CD14-positive monocyte (primary cell): ENCODE data around the gene RASD1. TPM values are rescaled to one million over a fixed set of nuclear protein-coding genes. Genes with fewer than 3 reads are reported as not detected.

ENCODE experiments used
- DNase-seq, 3 donors: peaks; one replicate each; pipeline ENCODE4 v3.0.0-alpha.2; 2011 to 2022
- H2AFZ ChIP-seq: 2 replicates; pipeline ENCODE4 v1.6.0; 2012; ENCODE audit warnings: mild to moderate bottlenecking, low read depth, low read length, inconsistent platforms; ENCODE audit not compliant: insufficient read depth, poor library complexity, severe bottlenecking
- H3K27ac ChIP-seq, 2 donors: 1 replicate in 1 of 2; 2 replicates in 1 of 2; pipeline ENCODE4 v1.5.1; 2012 to 2013; ENCODE audit warnings: low read length in 2 of 2, control low read depth in 1 of 2, inconsistent platforms in 1 of 2, low read depth in 1 of 2, mild to moderate bottlenecking in 1 of 2
- H3K27me3 ChIP-seq, 2 donors: one replicate each; pipeline versions ENCODE4 v1.6.0 to v1.6.1; 2011 to 2013; ENCODE audit warnings: low read length in 2 of 2; ENCODE audit not compliant: control insufficient read depth in 2 of 2, insufficient read depth in 2 of 2
- H3K36me3 ChIP-seq, 2 donors: replicated peaks in 1 of 2; 1 replicate in 1 of 2; 2 replicates in 1 of 2; pipeline versions ENCODE4 v1.5.1 to v1.6.1; 2012 to 2013; ENCODE audit warnings: low read length in 2 of 2, control low read depth in 1 of 2, inconsistent platforms in 1 of 2, mild to moderate bottlenecking in 1 of 2; ENCODE audit not compliant: insufficient read depth in 2 of 2, control insufficient read depth in 1 of 2
- H3K4me1 ChIP-seq, 2 donors: 1 replicate in 1 of 2; 2 replicates in 1 of 2; pipeline versions ENCODE4 v1.5.1 to v1.6.1; 2012 to 2013; ENCODE audit warnings: low read length in 2 of 2, control low read depth in 1 of 2, inconsistent platforms in 1 of 2, mild to moderate bottlenecking in 1 of 2, moderate library complexity in 1 of 2; ENCODE audit not compliant: insufficient read depth in 2 of 2, control insufficient read depth in 1 of 2
- H3K4me2 ChIP-seq: replicated peaks from 2 replicates; pipeline ENCODE3; 2012; ENCODE audit warnings: low read length, moderate library complexity, mild to moderate bottlenecking; ENCODE audit not compliant: poor library complexity, severe bottlenecking; ENCODE audit errors: extremely low read depth
- H3K4me3 ChIP-seq, 3 experiments: fragments of 200-600 bp in 1 of 3; sonication (generic) in 1 of 3; replicated peaks in 1 of 3; 1 replicate in 2 of 3; 2 replicates in 1 of 3; pipeline ENCODE4 v1.5.1; 2011 to 2013; ENCODE audit warnings: low read length in 3 of 3, mild to moderate bottlenecking in 3 of 3, control low read depth in 2 of 3, low read depth in 2 of 3, inconsistent platforms in 1 of 3, moderate library complexity in 1 of 3
- H3K79me2 ChIP-seq: 2 replicates; pipeline ENCODE4 v1.6.0; 2012; ENCODE audit warnings: mild to moderate bottlenecking, control low read depth, inconsistent platforms, low read length, moderate library complexity; ENCODE audit not compliant: insufficient read depth
- H3K9ac ChIP-seq: 2 replicates; pipeline ENCODE4 v1.6.0; 2017; ENCODE audit warnings: low read length, mild to moderate bottlenecking; ENCODE audit not compliant: insufficient read depth, poor library complexity, severe bottlenecking
- H3K9me3 ChIP-seq, 2 donors: replicated peaks in 1 of 2; 1 replicate in 1 of 2; 2 replicates in 1 of 2; pipeline versions ENCODE4 v1.5.1 to v1.6.1; 2012 to 2013; ENCODE audit warnings: low read length in 2 of 2, control low read depth in 1 of 2; ENCODE audit not compliant: control insufficient read depth in 1 of 2, insufficient read depth in 1 of 2
- H4K20me1 ChIP-seq: 2 replicates; pipeline ENCODE4 v1.6.0; 2012; ENCODE audit warnings: mild to moderate bottlenecking, low read length, control low read depth, moderate library complexity; ENCODE audit not compliant: insufficient read depth
- H3K27ac Mint-ChIP-seq, 7 donors: one replicate each; pipeline ENCODE4 v1.8.0; 2020; ENCODE audit warnings: mild to moderate bottlenecking in 7 of 7, mixed read lengths in 7 of 7, moderate library complexity in 6 of 7, inconsistent platforms in 2 of 7
- H3K27me3 Mint-ChIP-seq, 3 donors: one replicate each; pipeline ENCODE4 v1.8.0; 2021 to 2022; ENCODE audit warnings: low read depth in 3 of 3, mild to moderate bottlenecking in 3 of 3, mixed read lengths in 3 of 3, moderate library complexity in 3 of 3, inconsistent platforms in 1 of 3
- H3K36me3 Mint-ChIP-seq, 2 donors: one replicate each; pipeline ENCODE4 v1.8.0; 2020; ENCODE audit warnings: mixed read lengths in 2 of 2, inconsistent platforms in 1 of 2, mild to moderate bottlenecking in 1 of 2
- H3K4me1 Mint-ChIP-seq: one replicate; pipeline ENCODE4 v1.8.0; 2020; ENCODE audit warnings: mild to moderate bottlenecking, mixed read lengths
- H3K4me3 Mint-ChIP-seq, 2 donors: one replicate each; pipeline ENCODE4 v1.8.0; 2020; ENCODE audit warnings: mild to moderate bottlenecking in 2 of 2, mixed read lengths in 2 of 2, moderate library complexity in 1 of 2
- H3K9me3 Mint-ChIP-seq, 7 donors: one replicate each; pipeline ENCODE4 v1.8.0; 2020 to 2022; ENCODE audit warnings: mixed read lengths in 7 of 7, mild to moderate bottlenecking in 6 of 7, moderate library complexity in 6 of 7, inconsistent platforms in 2 of 7
- CTCF ChIP-seq: fragments of 200-600 bp; IDR thresholded peaks from one replicate; pipeline ENCODE4 v1.8.0; 2022; ENCODE audit warnings: antibody characterized with exemption, mild to moderate bottlenecking
- WGBS: methylation state at CpG from one replicate; pipeline ENCODE4 v1.1.5; 2013; ENCODE audit warnings: missing lambda C conversion rate; ENCODE audit not compliant: insufficient coverage; 5-methylcytosine and 5-hydroxymethylcytosine counted together
- intact Hi-C, 2 donors: fragments of 100-400 bp; cut with micrococcal nuclease; formaldehyde crosslinking; loops; one replicate each; pipeline versions ENCODE4 v1.15.0 to v1.15.1; 2023
- polyA plus RNA-seq, 3 donors: library from polyadenylated mRNA; depleted of rRNA in 1 of 3; unstranded in 2 of 3; stranded (reverse) in 1 of 3; fragments of 300-500 nt in 2 of 3; fragments of >200 nt in 1 of 3; fragmentation: Illumina TruSeq in 2 of 3; gene quantifications; 1 replicate in 2 of 3; 2 replicates in 1 of 3; pipeline ENCODE4 v1.2.3, GENCODE V29; 2012 to 2021

The RASD1 gene
- polyA plus RNA-seq, 3 donors: 0.88 to 12.4 (median 1.3) TPM

GRCh38 chr17:17460038-17460437 lies 36.2 kb downstream of the RASD1 start:
- no peaks in the 10 kb centered on the region for H3K4me1 ChIP-seq
- 94% methylated on average over 4 of the region's 4 CpGs for WGBS

DNA sequence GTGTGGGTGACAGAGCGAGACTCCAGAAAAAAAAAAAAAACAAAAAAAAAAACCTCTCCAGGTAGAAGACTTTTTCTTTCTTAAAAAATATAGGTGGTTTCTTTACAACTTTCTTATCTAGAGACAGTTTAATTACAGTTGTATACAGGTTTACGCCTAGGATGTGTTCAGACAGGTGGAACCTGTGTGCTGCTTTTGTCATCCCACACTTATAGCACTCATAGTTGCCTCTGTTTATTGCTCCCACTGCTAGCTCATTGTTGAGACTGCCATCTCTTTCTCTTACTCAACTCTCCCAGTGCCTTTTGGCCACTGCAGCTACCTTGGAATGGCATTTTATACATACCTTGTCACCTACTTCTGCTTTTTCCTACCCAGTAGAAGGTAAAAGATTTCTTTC lies 38.5 kb downstream of the RASD1 start:
- Histone ChIP-seq H2AFZ (no peak overlapping the region), H3K27me3 (no peaks in the 10 kb centered on the region), H3K9ac (no peak overlapping the region), H3K79me2 (no peaks in the 10 kb centered on the region), H3K36me3 (no peaks in the 10 kb centered on the region), H3K27ac (no peak overlapping the region), H3K9me3 (peaks cover 0 to 3% of the 10 kb centered on the region in 2 donors), H3K4me2 (no peak overlapping the region), H3K4me1 (no peaks in the 10 kb centered on the region), H4K20me1 (no peaks in the 10 kb centered on the region), H3K4me3 (no peak overlapping the region)
- TF ChIP-seq CTCF: no peak
- H3K4me1 Mint-ChIP-seq: no peaks in the 10 kb centered on the region
- peaks cover 0 to 3% (median 2%) of the 10 kb centered on the region in 3 donors for H3K27me3 Mint-ChIP-seq
- H3K27ac Mint-ChIP-seq: no peak overlapping the region
- peaks cover 0 to 6% (median 3%) of the 10 kb centered on the region in 7 donors for H3K9me3 Mint-ChIP-seq
- no peaks in the 10 kb centered on the region for H3K36me3 Mint-ChIP-seq
- 100% methylated on average over 1 of the region's 2 CpGs for WGBS
- intact Hi-C loops: no loop called here
- no peak for DNase-seq
- no peak overlapping the region for H3K4me3 Mint-ChIP-seq

More at GRCh38 chr17:17460038-17460437, 36.2 kb downstream of the RASD1 start:
- no peak overlapping the region for H3K27ac ChIP-seq
- H3K4me2 ChIP-seq: no peak overlapping the region
- intact Hi-C loops: no loop called here
- Mint-ChIP-seq H3K36me3 (no peaks in the 10 kb centered on the region), H3K27ac (no peak overlapping the region), H3K4me3 (no peak overlapping the region), H3K27me3 (peaks cover 0 to 4% (median 3%) of the 10 kb centered on the region in 3 donors), H3K4me1 (no peaks in the 10 kb centered on the region), H3K9me3 (peaks cover 0 to 6% (median 3%) of the 10 kb centered on the region in 7 donors)
- no peak for TF ChIP-seq CTCF
- H3K4me3 ChIP-seq: no peak overlapping the region
- no peak for DNase-seq
- no peak overlapping the region for H3K9ac ChIP-seq
- no peaks in the 10 kb centered on the region for H3K36me3 ChIP-seq
- H3K79me2 ChIP-seq: no peaks in the 10 kb centered on the region
- no peaks in the 10 kb centered on the region for H4K20me1 ChIP-seq
- no peak overlapping the region for H2AFZ ChIP-seq
- H3K27me3 ChIP-seq: no peaks in the 10 kb centered on the region
- peaks cover 0 to 3% of the 10 kb centered on the region in 2 donors for H3K9me3 ChIP-seq
